ENCODE data around the gene TBCEL. TPM values are rescaled to one million over a fixed set of nuclear protein-coding genes. Genes with fewer than 3 reads are reported as not detected.

TBCEL gene
- total RNA-seq, 4 donors from 2014 or later: 17.1 to 24.7 (median 20.6) TPM

DNA sequence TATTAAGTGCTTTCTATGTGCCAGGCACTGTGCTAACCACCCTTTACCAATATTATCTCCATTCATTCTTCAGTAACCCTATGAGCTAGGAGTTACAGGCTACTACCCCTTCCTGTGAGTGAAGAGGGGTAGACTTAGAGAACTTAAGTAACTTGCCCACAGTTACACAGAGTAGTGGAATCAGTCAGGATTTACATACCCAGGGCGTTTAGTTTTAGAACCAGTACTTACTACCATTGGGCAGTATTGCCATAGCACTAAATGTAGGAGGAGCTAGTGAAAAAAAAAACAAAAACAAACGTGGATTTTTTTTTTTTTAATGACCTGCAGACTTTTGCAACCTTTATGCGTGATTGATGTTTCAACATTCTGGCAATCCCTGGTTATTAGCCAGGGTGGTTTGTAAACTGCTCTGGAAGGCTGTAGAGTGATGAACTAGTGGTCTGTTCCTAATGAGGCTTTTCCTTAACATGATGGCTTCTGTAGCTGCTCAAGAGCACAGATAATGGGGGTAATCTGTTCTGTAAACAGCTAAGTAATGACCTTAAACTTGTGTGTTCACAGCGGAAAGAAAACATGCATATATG lies 11.4 kb downstream of the TBCEL start:
- WGBS, 2 donors: 64 to 73% methylated on average over 4 of the region's 4 CpGs
- TF ChIP-seq, protein P1, sequence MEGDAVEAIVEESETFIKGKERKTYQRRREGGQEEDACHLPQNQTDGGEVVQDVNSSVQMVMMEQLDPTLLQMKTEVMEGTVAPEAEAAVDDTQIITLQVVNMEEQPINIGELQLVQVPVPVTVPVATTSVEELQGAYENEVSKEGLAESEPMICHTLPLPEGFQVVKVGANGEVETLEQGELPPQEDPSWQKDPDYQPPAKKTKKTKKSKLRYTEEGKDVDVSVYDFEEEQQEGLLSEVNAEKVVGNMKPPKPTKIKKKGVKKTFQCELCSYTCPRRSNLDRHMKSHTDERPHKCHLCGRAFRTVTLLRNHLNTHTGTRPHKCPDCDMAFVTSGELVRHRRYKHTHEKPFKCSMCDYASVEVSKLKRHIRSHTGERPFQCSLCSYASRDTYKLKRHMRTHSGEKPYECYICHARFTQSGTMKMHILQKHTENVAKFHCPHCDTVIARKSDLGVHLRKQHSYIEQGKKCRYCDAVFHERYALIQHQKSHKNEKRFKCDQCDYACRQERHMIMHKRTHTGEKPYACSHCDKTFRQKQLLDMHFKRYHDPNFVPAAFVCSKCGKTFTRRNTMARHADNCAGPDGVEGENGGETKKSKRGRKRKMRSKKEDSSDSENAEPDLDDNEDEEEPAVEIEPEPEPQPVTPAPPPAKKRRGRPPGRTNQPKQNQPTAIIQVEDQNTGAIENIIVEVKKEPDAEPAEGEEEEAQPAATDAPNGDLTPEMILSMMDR (IDR thresholded peaks at IDR 0.05): no peak
- TF ChIP-seq POLR2A (IDR thresholded peaks at IDR 0.05): no peak
- no peak for TF ChIP-seq EP300 (IDR thresholded peaks at IDR 0.05)
- Histone ChIP-seq H3K36me3 (no peaks in the 10 kb centered on the region), H3K27ac (no peak overlapping the region), H3K4me1 (no peaks in the 10 kb centered on the region), H3K4me3 (no peak overlapping the region), H3K9me3 (no peaks in the 10 kb centered on the region), H3K27me3 (no peaks in the 10 kb centered on the region)
- no peak for DNase-seq (ENCODE audit: low spot score in 2 of 2)

- DNase-seq (ENCODE audit: low spot score in 2 of 2): no peak
- WGBS, 2 donors: 74 to 81% methylated on average over 3 of the region's 3 CpGs
- no peaks in the 10 kb centered on the region for H3K27me3 ChIP-seq
- H3K27ac ChIP-seq: no peak overlapping the region
- no peaks in the 10 kb centered on the region for H3K4me1 ChIP-seq
- TF ChIP-seq, protein P1 (IDR thresholded peaks at IDR 0.05): no peak
- no peak for TF ChIP-seq EP300 (IDR thresholded peaks at IDR 0.05)
- TF ChIP-seq POLR2A (IDR thresholded peaks at IDR 0.05): no peak
- H3K9me3 ChIP-seq: no peaks in the 10 kb centered on the region
- H3K4me3 ChIP-seq: no peak overlapping the region
- H3K36me3 ChIP-seq: no peaks in the 10 kb centered on the region
Observed at GRCh38 chr11:121035780-121036179, 11.9 kb downstream of the TBCEL start.

- no peak overlapping the region for H3K4me3 ChIP-seq
- no peaks in the 10 kb centered on the region for H3K36me3 ChIP-seq
- no peak for DNase-seq (ENCODE audit: low spot score in 2 of 2)
- no peaks in the 10 kb centered on the region for H3K4me1 ChIP-seq
- no peaks in the 10 kb centered on the region for H3K27me3 ChIP-seq
- no peak overlapping the region for H3K27ac ChIP-seq
- WGBS, 2 donors: 80 to 87% methylated on average over 1 of the region's 1 CpG
- TF ChIP-seq POLR2A (IDR thresholded peaks at IDR 0.05) (no peak), EP300 (IDR thresholded peaks at IDR 0.05) (no peak)
- TF ChIP-seq, protein P1 (IDR thresholded peaks at IDR 0.05): no peak
- H3K9me3 ChIP-seq: no peaks in the 10 kb centered on the region
Observed at GRCh38 chr11:121037016-121037415, 13.1 kb downstream of the TBCEL start.

GRCh38 chr11:121038648-121039409 lies 14.9 kb downstream of the TBCEL start:
- DNase-seq (ENCODE audit: low spot score in 2 of 2): no peak
- Histone ChIP-seq H3K27ac (no peak overlapping the region), H3K4me3 (no peak overlapping the region), H3K27me3 (no peaks in the 10 kb centered on the region), H3K36me3 (no peaks in the 10 kb centered on the region), H3K4me1 (no peaks in the 10 kb centered on the region), H3K9me3 (no peaks in the 10 kb centered on the region)
- WGBS, 2 donors: 87 to 88% methylated on average over 5 of the region's 5 CpGs
- TF ChIP-seq EP300 (IDR thresholded peaks at IDR 0.05): no peak

GRCh38 chr11:121039971-121040613 lies 16.2 kb downstream of the TBCEL start:
- Histone ChIP-seq H3K4me3 (no peak overlapping the region), H3K27me3 (no peaks in the 10 kb centered on the region), H3K36me3 (no peaks in the 10 kb centered on the region), H3K4me1 (no peaks in the 10 kb centered on the region), H3K27ac (no peak overlapping the region), H3K9me3 (no peaks in the 10 kb centered on the region)
- 95 to 100% methylated on average over 1 of the region's 1 CpG for WGBS, 2 donors
- DNase-seq (ENCODE audit: low spot score in 2 of 2): no peak
- TF ChIP-seq POLR2A (IDR thresholded peaks at IDR 0.05): no peak
- TF ChIP-seq EP300 (IDR thresholded peaks at IDR 0.05): no peak
- TF ChIP-seq, protein P1 (IDR thresholded peaks at IDR 0.05): no peak
